ENCODE measurements around the gene COL6A5. TPM values are rescaled to one million over a fixed set of nuclear protein-coding genes. Genes with fewer than 3 reads are reported as not detected.

The COL6A5 gene
- total RNA-seq, 1 donor from 2014 or later: 0.07 TPM

DNA sequence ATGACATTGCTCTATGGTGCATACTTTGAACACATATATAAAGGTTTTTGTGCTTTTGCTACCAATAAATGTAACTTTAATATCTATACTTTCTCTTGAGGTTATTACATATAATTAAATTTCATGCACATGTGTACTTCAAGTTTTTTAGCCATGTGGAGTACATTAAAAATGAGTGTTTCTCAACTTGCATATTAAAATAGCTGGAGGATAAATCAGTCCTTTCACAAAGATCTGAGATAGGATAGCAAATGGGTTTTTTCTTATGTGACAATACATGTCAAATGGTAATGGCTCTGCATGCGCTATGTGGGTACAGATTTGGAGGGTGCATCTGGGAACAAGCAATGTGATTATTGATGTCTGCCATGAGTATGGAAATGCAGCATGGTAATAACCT, 122.8 kb downstream of the COL6A5 start:
- no peaks in the 10 kb centered on the region for H3K9me3 Mint-ChIP-seq
- no peak for DNase-seq (ENCODE audit: low spot score in 2 of 2, unreplicated experiment in 2 of 2)
- H3K36me3 Mint-ChIP-seq: no peaks in the 10 kb centered on the region
- H3K27ac Mint-ChIP-seq: no peak overlapping the region
- H3K27me3 Mint-ChIP-seq (ENCODE audit: low read depth): no peaks in the 10 kb centered on the region
- peaks cover 21% of the 10 kb centered on the region for H3K4me1 Mint-ChIP-seq
- TF ChIP-seq, protein P1, sequence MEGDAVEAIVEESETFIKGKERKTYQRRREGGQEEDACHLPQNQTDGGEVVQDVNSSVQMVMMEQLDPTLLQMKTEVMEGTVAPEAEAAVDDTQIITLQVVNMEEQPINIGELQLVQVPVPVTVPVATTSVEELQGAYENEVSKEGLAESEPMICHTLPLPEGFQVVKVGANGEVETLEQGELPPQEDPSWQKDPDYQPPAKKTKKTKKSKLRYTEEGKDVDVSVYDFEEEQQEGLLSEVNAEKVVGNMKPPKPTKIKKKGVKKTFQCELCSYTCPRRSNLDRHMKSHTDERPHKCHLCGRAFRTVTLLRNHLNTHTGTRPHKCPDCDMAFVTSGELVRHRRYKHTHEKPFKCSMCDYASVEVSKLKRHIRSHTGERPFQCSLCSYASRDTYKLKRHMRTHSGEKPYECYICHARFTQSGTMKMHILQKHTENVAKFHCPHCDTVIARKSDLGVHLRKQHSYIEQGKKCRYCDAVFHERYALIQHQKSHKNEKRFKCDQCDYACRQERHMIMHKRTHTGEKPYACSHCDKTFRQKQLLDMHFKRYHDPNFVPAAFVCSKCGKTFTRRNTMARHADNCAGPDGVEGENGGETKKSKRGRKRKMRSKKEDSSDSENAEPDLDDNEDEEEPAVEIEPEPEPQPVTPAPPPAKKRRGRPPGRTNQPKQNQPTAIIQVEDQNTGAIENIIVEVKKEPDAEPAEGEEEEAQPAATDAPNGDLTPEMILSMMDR (IDR thresholded peaks at IDR 0.05; ENCODE audit: unreplicated experiment): no peak
- H3K4me3 Mint-ChIP-seq: no peak overlapping the region

DNA sequence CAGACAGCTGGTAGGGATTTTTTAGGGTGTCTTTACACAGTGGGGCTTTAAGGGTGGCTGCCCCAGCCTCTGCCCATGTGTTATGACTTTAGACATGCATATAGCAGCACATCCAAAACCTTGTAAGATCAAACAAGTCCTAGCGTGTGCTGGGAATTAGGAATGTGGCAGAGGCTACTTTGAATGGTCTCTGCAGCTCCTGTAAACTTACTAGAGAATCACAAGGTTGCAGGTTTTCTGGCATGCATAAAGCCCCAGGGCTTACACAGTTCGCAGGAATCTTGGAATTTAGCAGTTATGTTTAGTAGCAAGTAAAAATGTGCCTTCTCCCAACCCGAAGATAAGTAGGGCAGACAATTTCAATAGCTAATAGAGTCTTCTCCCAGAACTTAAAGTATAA, 124.7 kb downstream of the COL6A5 start:
- H3K36me3 Mint-ChIP-seq: peaks cover 13% of the 10 kb centered on the region
- H3K27me3 Mint-ChIP-seq (ENCODE audit: low read depth): no peaks in the 10 kb centered on the region
- H3K4me1 Mint-ChIP-seq: peaks cover 21% of the 10 kb centered on the region
- TF ChIP-seq, protein P1 (IDR thresholded peaks at IDR 0.05; ENCODE audit: unreplicated experiment): no peak
- peak overlapping the region; percentile 69 for H3K27ac Mint-ChIP-seq
- H3K4me3 Mint-ChIP-seq: no peak overlapping the region
- peaks cover 13% of the 10 kb centered on the region for H3K9me3 Mint-ChIP-seq
- peak in 1 of 2 experiments; percentile 39 for DNase-seq (ENCODE audit: low spot score in 2 of 2, unreplicated experiment in 2 of 2)

DNA sequence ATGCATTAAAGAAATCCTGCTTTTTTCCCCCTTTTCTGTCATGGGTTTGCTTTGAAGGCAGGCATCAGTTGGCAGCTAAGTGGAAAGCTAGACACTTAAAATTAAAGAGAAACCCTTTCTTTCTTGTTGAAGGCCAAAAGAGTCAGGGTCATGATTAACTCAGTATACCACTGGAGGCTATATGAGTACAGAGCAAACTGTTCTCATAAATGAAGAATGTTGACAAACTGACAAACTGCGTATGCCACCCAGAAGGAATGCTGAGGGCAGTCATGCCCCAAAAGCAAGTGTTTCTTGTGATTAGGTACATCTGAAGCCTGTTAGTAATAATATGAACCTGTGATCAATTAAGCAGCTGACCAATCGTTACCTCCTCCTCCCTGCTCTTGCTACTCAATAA, 127.9 kb downstream of the COL6A5 start:
- no peaks in the 10 kb centered on the region for H3K27me3 Mint-ChIP-seq (ENCODE audit: low read depth)
- TF ChIP-seq, protein P1 (IDR thresholded peaks at IDR 0.05; ENCODE audit: unreplicated experiment): no peak

DNA sequence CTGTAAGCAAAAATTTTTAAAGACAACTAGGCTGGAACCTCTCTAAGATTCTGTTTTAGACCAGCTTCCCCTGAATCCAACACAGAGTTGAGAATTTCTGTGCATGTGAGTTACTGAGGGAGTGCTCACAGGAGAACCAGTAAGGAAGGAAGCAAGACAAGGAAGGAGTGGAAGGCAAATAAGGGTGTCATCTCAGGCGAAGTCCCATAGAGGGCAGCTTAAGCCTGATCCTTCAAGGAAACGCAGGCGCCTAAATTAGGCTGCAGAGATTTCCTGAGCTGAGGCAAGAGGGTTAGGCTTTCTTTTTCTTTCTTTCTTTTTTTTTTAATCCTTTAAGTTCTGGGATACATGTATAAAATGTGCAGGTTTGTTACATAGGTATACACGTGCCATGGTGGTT, 135.3 kb downstream of the COL6A5 start:
- Mint-ChIP-seq H3K9me3 (peaks cover 10% of the 10 kb centered on the region), H3K4me3 (no peak overlapping the region), H3K36me3 (no peaks in the 10 kb centered on the region), H3K4me1 (peaks cover 10% of the 10 kb centered on the region), H3K27me3 (ENCODE audit: low read depth) (no peaks in the 10 kb centered on the region), H3K27ac (no peak overlapping the region)
- DNase-seq (ENCODE audit: low spot score in 2 of 2, unreplicated experiment in 2 of 2): no peak
- TF ChIP-seq, protein P1 (IDR thresholded peaks at IDR 0.05; ENCODE audit: unreplicated experiment): peak; percentile 30

More for the DNA sequence above, 127.9 kb downstream of the COL6A5 start:
- Mint-ChIP-seq H3K4me3 (no peak overlapping the region), H3K27ac (no peak overlapping the region), H3K36me3 (peaks cover 18% of the 10 kb centered on the region), H3K4me1 (peaks cover 28% of the 10 kb centered on the region), H3K9me3 (peaks cover 24% of the 10 kb centered on the region)
- no peak for DNase-seq (ENCODE audit: low spot score in 2 of 2, unreplicated experiment in 2 of 2)

DNA sequence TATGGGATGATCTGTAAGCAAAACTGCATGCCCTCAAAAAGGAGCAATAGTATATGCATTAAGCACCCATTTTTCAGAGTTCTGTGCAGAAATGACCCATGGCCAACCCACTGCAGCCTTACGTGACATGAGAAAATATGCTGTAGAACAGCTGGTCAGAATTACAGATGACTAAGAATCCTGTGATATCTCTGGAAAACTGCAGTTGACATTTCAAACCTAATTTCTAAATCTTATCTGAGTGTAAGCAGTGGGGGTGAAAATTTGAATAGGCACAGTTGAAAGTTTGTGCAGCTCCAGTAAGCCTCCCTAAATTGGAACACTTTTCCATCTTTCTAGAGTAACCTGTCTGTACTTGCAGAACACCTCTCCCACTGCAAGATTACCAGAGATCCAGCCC, 142.8 kb downstream of the COL6A5 start:
- TF ChIP-seq, protein P1 (IDR thresholded peaks at IDR 0.05; ENCODE audit: unreplicated experiment): no peak
- H3K4me1 Mint-ChIP-seq: peaks cover 42% of the 10 kb centered on the region

More for the DNA sequence above, 142.8 kb downstream of the COL6A5 start:
- H3K9me3 Mint-ChIP-seq: no peaks in the 10 kb centered on the region
- no peak for DNase-seq (ENCODE audit: low spot score in 2 of 2, unreplicated experiment in 2 of 2)
- no peak overlapping the region for H3K4me3 Mint-ChIP-seq
- H3K27me3 Mint-ChIP-seq (ENCODE audit: low read depth): no peaks in the 10 kb centered on the region
- peak overlapping the region; percentile 59 for H3K27ac Mint-ChIP-seq
- H3K36me3 Mint-ChIP-seq: no peaks in the 10 kb centered on the region
